ENCODE results near the gene POLR3B. TPM values are rescaled to one million over a fixed set of nuclear protein-coding genes. Genes with fewer than 3 reads are reported as not detected.

POLR3B gene
- total RNA-seq, 1 donor from 2014 or later, result 8.1 TPM

GRCh38 chr12:106527356-106527755, 169.8 kb downstream of the POLR3B start:
- intact Hi-C loops (cut with micrococcal nuclease), result no loop called here

GRCh38 chr12:106541201-106541600, 183.7 kb downstream of the POLR3B start:
- intact Hi-C loops (cut with micrococcal nuclease), result no loop called here

- intact Hi-C loops (cut with micrococcal nuclease), result no loop called here
Observed at GRCh38 chr12:106551410-106551809, 193.9 kb downstream of the POLR3B start.

- intact Hi-C loops (cut with micrococcal nuclease), result no loop called here
Observed at GRCh38 chr12:106552228-106552627, 194.7 kb downstream of the POLR3B start.

Other genes with a start within 250 kb of the POLR3B start
- not detected in 2 replicates for gene NUAK1, start 218.8 kb upstream of the POLR3B start, total RNA-seq
- 4.9 TPM in 2 replicates for gene CKAP4, start 109.7 kb upstream of the POLR3B start, total RNA-seq
- gene TCP11L2, start 55.0 kb upstream of the POLR3B start, total RNA-seq, result 10.4 and 10.5 TPM in 2 replicates
- not detected in 2 replicates for gene RFX4, start 225.3 kb downstream of the POLR3B start, total RNA-seq

Data from T-helper 2 cell treated with Interferon-gamma antibody and Interleukin-4, amounts not matched to agents 100 ng/mL and 5 ng/mL, for 36 hours (primary cell).